ENCODE measurements around the gene ATG16L1.

- TF ChIP-seq CTCF (IDR thresholded peaks at IDR 0.05) (no peak), POLR2AphosphoS5 (IDR thresholded peaks at IDR 0.05; ENCODE audit: low read depth, low read length) (no peak)
Measured at GRCh38 chr2:233250568-233250967, 905 bp upstream of the ATG16L1 start.
